GM04504 (cell line): ENCODE data around the gene APOA4.

Experiments
- DNase-seq: peaks from one replicate; pipeline ENCODE4 v3.0.0-alpha.2; 2012; ENCODE audit warnings: low read depth

Gene APOA4

DNA sequence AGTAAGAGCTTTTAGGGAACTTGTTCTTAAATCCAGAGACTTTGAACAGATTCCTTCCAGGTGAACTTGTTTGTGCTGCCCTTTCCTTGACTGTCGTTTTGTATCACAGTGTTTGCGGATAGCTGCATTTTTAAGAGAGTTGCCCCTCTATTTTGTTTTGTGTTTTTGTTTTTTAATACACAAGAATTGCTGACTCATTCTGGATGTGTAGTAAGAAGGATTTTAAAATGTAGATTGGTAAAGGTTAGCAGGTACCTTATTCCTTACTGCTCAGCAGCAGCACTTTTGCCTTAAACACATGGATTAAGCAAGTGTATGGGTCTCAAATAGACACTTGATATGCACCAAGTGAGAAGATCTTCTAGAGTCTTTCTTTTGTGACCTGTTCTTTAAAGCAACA, 22.5 kb downstream of the APOA4 start:
- no peak for DNase-seq

DNA sequence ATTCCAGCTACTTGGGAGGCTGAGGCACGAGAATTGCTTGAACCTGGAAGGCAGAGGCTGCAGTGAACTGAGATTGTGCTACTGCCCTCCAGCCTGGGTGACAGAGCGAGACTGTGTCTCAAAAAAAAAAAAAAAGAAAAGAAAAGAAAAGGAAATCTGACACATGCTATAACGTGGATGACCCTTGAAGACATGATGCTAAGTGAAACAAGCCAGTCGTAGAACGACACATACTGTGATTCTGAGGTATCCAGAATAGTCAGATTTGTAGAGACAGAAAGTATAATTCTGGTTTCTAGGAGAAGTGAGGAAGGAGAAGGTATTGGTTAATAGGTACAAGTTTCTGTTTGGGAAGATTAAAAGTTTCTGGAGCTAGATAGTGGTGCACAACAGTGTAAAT, 24.7 kb downstream of the APOA4 start:
- DNase-seq: no peak

DNA sequence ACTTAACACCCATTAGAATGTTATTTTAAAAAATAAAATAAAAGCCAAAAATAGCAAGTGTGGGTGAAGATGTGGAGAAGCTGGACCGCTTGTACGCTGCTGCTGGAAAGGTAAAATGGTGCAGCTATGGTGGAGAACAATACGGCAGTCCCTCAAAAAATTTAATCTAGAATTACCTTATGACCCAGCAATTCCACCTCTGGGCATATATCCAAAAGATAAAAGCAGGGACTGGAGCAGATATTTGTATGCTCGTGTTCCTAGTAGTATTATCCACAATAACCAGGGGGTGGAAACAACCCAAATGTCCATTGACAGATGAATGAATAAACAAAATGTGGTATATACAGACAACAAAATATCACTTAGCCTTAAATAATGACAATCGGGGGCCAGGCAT, 25.3 kb downstream of the APOA4 start:
- no peak for DNase-seq

DNA sequence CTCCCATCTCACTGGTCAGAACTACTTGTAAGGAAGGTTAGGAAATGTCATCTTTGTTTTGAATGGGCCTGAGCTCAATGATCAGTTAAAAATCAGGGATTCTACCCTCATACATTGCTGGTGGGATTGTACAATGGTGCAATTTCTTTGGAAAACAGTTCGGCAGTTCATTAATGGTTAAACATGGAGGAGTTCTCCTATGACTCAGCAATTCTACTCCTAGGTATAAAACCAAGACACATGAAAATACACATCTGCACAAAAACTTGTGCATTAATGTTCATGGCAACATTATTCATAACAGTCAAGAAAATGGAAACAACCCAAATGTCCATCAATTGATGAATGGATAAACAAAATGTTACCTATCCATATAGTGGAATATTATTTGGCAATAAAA, 26.6 kb downstream of the APOA4 start:
- no peak for DNase-seq

DNA sequence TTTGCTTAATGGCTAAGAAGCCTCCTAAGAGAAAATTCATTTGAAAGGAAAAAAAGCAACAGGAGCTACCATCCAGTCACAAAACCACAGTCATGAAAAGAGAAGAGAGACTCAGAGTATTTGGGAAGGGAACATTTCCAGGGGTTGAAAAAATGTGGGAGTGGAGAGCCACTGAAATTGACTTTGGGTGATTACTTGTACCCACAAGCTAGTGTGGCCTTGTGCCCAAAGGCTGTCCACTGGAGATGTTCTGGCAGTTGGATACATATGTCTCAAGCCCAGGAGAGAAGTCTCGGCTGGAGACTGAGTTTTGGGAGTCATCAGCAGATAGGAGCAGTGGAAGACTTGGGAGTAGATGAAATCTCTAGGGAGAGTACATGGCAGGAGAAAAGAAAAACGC, 28.3 kb downstream of the APOA4 start:
- no peak for DNase-seq

DNA sequence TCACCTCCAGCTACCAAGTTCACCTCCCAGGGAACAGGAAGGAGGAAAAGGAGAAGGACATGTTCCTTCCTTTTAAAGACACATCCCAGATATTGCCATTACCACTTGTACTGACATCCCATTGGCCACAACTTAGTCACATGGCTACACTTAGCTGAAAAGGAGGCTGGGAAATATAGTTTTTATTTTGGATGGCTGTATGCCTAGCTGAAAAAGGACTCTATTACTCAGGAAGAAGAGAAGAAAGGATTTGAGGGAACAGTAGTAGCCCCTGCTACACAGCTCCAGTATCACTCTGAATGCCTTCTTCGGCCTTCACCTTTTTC, 29.4 kb downstream of the APOA4 start:
- DNase-seq: no peak

DNA sequence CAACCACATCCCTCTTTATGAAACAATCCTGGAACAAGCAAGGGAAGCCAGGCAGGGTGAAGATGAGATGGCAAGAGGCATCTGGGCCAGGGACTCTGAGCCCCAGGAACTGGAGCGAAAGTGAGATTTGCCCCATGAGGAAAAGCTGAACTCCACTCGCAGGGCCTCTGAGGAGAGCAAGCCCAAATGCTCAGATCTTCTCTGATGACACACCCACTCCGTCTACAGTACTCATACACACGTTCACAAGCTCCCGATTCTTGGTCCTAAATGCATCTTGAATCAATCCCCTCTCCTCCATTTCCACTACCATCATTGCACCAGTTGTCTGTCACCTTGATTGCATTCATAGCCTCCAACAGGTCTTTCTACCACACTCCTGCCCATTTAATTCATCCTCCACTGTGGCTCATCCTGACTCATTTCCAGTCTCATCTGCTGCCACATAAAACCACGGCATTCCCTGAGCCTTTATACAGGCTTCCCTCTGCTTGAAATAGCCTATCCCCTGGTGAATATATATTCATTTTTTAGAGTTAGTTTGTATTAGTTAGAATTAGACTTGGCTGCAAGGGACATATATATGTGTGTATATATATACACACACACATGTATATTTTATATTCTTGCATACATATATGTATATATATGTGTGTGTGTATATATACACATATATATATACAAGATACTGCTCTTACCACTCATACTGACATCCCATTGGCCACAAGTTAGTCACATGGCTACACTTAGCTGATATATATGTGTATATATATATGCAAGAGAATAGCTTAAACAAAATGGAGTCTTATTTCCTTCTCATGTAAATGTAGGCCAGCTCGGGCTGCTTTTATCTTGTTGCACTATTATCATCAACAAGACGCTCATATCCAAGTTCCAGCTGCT, 30.0 kb downstream of the APOA4 start:
- peak; percentile 51 for DNase-seq

DNA sequence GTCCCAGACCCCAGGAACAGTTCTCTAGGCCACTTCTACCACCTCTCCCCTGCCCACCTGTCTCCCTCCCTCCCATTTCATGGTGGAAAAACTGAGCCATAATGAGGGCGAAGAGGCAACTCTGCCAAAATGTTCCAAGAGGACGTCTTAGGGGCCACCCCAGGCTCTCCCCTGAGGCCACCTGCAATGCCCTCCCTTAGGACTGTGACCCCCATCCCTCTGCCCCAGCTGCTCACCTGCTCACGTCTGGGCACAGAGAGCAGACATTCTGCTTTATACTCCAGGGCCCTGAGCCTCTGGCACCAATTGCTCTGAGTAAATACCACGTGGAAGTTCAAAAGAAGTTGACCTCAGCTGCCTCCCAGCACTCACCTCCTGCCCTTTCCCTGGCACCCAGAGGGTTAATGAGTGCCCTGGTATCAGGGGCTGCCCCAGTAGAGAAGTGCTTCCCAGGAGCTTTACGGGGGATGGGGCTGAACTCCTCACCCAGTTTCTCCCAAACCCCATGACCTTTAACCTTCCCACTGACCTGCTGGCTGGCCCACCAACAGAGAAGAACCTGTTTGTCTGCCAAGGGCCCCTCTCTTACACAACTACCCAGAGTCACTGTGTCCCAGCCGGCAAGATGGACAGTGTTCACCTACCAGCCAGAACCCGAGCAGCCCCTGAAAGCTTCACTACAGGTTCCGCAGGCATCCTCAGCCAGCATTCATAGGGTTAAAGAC, 30.8 kb downstream of the APOA4 start:
- DNase-seq: no peak

DNA sequence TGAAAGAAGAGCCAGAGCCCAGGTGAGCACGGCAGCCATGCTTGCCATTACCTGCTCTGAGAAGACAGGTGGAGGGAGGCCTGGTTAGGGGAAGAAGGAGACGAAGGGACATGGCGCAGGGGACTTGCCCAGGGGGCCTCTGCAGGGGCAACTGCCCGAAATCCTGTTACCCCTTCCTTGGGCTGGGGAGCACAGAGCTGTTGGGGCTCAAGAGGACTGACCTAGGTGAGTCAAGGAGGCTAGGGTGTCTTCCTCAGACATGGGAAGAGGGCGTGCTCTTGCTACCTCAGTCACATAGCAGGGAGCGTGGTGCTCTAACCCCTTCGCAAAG, 31.3 kb downstream of the APOA4 start, which contains the start of gene APOA5:
APOA5 (minus strand) TSS at position 67 of the 331 bp plus-strand sequence; CDS start at position 48, 19 bp downstream.
- DNase-seq: no peak

DNA sequence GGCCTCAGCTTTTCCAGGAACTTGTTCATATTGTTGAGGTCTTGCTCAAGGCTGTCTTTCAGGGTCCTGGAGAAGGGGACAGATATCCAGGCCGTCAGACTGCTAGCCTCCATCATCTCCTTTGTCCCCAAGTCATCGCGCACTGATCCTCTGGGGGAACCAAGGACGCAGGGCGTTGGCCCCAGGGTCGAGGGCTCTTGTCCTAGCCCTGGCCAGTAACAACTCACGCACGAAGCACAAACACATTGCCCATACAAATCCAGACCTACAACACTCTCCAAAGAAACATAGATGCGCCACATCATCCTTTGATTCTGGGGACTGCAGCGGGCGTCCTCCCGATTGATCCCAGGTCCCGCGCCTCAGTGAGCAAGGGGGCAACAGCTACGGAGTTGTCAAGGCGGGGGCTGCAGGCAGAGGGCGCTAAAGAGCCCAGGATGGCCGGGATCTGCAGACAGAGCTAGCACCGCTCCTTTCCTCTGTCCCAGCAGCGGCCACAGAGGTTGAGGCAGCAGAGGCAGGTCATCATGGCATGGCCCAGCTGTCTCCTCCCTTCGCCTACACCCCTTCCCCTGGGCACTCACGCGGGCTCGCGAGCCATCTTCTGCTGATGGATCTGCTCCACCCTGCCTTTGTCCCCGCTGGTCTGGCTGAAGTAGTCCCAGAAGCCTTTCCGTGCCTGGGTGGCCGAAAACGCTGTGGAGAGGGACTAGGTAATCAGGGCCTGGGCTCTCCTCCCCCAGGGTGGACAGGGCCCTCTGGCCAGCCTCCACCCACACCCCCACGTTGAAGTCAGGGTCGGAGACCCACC, 31.9 kb downstream of the APOA4 start:
- DNase-seq: peak; percentile 32

DNA sequence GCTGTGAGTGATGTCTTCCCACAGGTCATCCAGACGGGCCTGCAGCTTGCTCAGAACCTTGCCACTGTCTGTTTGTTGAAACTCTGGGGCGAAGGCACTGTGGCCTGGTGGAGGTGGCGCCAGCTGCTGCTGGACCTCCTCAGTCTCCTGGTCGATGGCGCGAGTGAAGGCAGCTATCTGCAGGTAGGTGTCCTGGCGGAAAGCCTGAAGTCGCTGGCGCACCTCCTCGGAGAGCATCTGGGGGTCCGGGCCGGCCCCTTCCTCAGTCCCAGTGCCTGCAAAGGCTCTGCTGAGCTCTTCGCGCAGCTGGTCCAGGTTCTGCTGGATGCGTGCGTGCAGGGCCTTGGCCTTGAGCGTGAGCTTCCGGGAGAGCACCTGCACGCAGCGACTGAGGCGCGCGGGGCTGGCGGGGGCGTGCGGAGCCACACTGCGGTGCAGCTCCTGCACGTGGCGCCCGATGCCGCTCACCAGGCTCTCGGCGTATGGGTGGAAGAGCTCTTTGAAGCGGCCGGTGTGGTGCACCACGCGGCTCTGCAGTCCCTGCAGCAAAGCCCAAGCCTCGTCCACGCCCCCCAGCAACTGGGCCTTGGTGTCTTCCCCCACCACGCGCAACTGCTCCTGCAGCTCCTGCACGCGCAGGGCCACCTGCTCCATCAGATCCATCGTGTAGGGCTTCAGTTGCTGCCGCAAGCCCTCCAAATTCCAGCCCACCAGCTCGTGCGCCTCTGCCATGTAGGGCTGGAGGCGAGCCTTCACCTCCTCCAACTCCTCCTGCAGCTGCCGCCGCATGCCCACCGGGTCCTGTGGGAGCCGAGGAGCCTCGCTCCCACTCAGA, 32.7 kb downstream of the APOA4 start:
- no peak for DNase-seq

DNA sequence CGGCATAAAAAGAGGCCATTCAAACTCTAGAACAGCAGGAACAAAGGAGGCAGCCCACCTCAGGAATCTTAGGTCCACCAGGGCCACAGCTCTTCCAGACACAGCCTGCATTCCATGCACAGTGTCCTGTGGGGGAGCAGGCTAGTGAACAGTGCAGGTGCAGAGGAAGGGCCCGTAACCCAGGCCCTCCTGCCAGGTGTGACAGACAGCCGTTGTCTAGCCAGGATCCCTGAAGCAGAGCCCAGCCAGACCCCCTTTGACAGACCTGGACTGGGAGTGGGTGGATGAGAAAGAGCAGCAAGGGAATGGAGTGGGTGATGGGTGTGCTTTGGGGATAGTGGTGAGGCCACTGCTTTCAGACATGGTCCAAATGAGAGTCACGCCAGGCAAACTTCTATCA, 34.1 kb downstream of the APOA4 start:
- DNase-seq: no peak

DNA sequence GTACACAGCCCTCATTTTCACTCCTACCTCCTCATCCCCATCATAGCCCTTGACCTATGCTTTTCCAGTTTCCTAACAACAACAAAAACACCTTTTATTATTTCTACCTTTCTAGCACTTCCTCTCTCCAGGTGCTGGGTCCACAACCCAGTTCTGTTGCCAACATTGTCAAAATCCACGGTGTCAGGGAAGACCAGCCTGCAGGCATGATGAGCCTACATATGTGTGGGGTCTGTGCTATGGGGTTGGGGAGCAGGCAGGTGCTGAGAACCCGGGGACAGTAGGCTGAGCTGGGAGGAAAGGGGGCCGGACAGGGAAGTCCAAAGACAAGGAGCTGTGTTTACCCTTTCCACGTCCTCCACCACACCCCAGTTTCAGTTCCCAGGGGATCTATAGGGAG, 34.6 kb downstream of the APOA4 start:
- DNase-seq: no peak

DNA sequence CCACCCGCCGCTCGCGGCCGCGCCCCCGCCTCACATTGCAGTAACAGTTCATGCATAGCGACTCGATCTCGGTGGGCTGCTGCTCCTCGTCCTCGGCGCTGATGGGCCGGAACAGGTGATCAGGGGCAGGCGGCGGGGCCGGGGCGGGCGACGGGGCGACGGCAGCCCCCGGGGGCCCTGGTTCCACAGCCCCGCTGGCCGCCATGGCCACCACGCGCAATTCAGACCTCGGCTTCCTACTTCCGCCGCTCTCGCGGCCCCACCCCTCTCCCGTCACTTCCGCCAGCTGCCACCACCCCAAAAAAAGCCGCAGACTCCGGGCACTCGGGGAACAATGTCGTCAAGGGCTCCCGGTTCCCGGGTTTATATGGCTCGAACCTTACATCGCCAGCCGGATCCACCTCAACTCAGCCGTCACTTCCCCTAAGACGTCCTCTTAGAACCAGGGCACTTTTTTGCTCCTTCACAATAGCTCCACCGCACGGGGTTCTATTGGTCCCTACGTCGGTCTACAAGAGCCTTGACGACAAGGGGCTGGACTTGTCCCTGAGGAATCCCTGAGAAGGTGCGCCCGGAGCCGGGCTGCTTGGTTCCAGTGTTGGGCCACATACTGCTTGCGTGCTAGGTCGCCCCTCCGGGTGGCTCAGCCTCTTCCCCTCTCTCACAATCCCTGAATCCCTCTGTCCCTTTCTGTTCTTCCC, 35.2 kb downstream of the APOA4 start, which contains the start of gene ZPR1:
ZPR1 (minus strand) TSS at position 238 of the 701 bp plus-strand sequence; CDS start at position 205, 33 bp downstream.
- peak; percentile 37 for DNase-seq

DNA sequence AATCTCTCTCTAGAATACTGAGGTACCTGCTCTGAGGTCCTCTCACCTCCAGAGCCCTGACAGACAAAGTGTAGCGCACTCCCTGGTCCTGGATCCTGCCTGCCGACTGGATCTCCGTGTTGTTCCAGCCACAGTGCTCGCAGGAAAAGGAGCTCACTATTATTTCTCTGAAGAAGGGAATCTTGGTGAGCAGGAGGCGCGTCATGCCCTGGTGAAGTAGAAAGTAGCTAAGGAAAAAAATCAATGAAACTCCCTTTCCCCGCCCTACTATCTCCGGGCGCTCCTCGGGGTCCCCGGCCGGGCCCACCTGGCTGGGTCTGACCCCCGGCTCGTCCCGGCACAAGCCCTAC, 35.7 kb downstream of the APOA4 start:
- no peak for DNase-seq

DNA sequence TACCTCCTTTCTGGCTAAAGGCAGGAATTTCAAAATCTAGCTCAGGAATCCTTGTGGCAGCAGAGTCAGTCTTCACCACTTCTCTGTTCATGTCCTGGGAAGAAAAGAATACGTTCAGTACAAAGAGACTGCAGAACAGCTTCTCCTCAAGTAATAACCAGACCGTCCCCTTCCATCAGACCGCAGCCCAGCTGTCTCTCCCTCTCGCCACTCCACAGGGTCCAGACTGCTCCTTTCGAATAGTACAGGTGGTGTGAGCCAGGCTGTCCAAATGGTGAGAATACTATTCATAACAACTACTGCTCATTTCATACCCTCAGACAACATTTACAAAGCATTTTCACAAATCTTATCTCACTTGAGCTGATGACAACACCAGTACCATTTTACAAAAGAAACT, 36.1 kb downstream of the APOA4 start:
- no peak for DNase-seq

DNA sequence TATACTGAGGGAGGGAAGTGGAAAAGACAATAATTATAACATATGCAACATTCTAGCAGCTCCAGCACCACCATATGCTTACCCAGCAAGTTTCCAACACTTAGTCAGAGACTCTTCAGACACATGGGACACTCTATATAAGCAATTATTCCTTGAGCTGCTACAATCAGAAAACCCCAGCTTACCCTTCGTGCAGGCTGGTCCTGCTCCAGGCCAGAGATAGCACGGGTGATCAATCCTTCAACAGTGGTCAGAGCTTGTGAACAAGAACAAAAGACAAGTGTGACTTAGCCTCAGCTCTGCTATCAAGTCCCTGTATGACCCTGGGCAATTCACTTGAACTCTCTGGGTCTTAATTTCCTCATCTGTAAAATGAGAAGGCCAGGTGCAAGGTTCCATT, 36.8 kb downstream of the APOA4 start:
- no peak for DNase-seq

DNA sequence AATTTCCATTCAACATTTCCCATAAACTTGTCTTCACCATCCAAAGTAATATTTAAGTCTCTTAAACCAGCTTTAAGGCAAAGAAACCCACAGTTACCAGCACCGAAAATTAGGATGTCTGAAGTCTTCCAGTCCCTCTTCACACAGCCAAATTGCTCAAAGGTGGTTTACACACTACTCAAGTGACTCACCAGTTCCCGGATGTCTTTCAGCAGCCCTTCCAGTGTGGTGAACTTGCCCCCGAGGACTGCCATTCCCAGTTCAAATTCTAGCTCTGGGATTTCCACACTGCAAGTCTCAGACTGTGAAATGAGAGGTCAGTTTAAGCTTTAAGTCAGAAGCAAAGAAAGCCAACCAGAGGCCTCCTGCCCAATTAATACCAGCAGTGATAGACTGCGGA, 40.4 kb downstream of the APOA4 start:
- DNase-seq: no peak

DNA sequence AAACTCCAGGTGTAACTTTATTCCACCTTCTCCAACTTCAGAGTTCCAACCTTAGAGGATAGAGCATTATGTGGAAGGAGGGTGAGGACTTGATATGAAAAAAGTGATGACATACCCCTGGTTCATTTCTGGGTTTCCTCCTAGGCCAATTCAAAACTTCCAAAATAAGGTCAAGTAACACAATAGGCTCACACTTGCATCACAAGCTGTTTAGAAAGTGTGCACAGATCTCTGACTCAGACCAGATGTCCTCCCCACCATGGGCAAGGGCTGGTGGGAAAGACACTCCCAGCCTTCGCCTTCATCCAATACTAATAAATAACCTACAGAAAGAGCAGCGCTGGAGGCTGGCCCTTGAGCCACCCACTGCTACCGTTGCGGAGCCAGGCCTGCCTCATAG, 44.5 kb downstream of the APOA4 start:
- DNase-seq: no peak

DNA sequence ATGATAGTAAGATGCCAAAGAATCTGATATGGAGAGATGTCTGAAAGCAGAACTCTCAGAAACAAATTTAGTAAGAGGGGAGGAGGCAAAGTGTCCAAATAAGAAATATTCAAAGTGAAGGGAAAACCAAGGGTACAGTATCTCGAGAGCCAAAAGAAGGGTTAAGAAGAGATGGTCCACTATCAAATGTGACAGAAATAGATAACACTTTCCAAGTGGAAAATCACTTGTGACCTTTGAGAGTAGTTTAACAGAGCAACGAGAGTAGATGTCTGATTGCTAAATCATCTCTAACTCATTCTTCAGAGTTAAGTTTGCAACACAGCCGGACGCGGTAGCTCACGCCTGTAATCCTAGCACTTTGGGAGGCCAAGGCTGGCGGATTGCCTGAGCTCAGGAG, 46.0 kb downstream of the APOA4 start:
- DNase-seq: no peak

DNA sequence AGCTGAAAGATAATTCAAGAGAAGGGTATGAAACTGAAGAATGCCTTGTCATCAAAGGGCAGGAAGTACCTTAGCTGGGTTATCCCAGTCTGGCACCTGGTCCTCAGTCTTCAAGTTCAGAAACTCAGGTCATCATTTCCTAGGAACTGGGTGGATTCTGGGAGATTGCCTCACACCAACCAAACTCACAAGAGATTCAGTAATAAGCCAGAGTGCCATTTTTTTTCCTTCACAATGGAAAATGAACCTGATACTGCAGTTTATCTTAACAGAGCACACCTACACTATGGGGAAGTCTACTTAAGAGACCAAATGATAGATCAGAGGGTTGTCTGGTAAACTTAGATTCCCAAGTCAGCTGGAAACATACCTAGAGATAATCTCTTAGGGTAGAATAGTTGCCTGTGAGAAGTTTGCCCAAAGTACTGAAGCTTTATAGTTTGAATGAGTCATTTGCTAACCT, 46.6 kb downstream of the APOA4 start:
- DNase-seq: no peak
